Adrenal gland (tissue), 12 donors: ENCODE data around the gene CFAP210. TPM values are rescaled to one million over a fixed set of nuclear protein-coding genes. Genes with fewer than 3 reads are reported as not detected.

ENCODE experiments used
- DNase-seq, 7 donors: peaks; one replicate each; pipeline ENCODE4 v3.0.0-alpha.2; 2019 to 2020
- H3K27ac ChIP-seq, 5 donors: fragments of 200-600 bp; sonication (generic) in 4 of 5; 1 replicate in 3 of 5; 2 replicates in 2 of 5; pipeline versions ENCODE4 v1.5.1 to v1.8.0; 2016 to 2020; ENCODE audit warnings: mild to moderate bottlenecking in 1 of 5
- H3K27me3 ChIP-seq: fragments of 200-600 bp; 2 replicates; pipeline ENCODE4 v1.8.0; 2021
- H3K36me3 ChIP-seq, 2 donors: fragments of 200-600 bp; replicated peaks in 1 of 2; 1 replicate in 1 of 2; 2 replicates in 1 of 2; pipeline versions ENCODE4 v1.5.1 to v1.8.0; 2018 to 2022
- H3K4me1 ChIP-seq, 2 donors: fragments of 200-600 bp; replicated peaks in 1 of 2; 1 replicate in 1 of 2; 2 replicates in 1 of 2; pipeline versions ENCODE4 v1.5.1 to v1.8.0; 2018 to 2021
- H3K4me3 ChIP-seq, 4 donors: fragments of 200-600 bp; sonication (generic) in 3 of 4; one replicate each; pipeline ENCODE4 v1.5.1; 2016 to 2018
- H3K9me3 ChIP-seq, 3 donors: fragments of 200-600 bp; sonication (generic) in 1 of 3; replicated peaks in 1 of 3; 1 replicate in 2 of 3; 2 replicates in 1 of 3; pipeline versions ENCODE4 v1.5.1 to v1.8.0; 2016 to 2021
- CTCF ChIP-seq, 6 experiments: fragments of 450-650 bp in 4 of 6; fragments of 200-600 bp in 2 of 6; sonication (generic) in 1 of 6; IDR thresholded peaks; 1 replicate in 5 of 6; 2 replicates in 1 of 6; pipeline versions ENCODE4 v1.5.1 to v1.8.0; 2016 to 2021; ENCODE audit warnings: antibody characterized with exemption in 6 of 6, mild to moderate bottlenecking in 2 of 6, moderate library complexity in 1 of 6
- POLR2A ChIP-seq, 2 donors: fragments of 450-650 bp; IDR thresholded peaks; one replicate each; pipeline ENCODE4 v1.6.1; 2017; ENCODE audit warnings: antibody characterized with exemption in 2 of 2, mild to moderate bottlenecking in 2 of 2, moderate library complexity in 1 of 2
- WGBS, 4 donors: extraction: QIAGEN DNeasy Blood & Tissue Kit in 2 of 4; methylation state at CpG; one replicate each; pipeline versions ENCODE4 v1.1.5 to v1.1.7; 2013 to 2017; 5-methylcytosine and 5-hydroxymethylcytosine counted together
- intact Hi-C, 2 donors: fragments of 100-400 bp; cut with DNase I; formaldehyde crosslinking; loops; one replicate each; pipeline versions ENCODE4 v1.14.1 to v1.15.0; 2022 to 2023
- polyA plus RNA-seq, 3 donors: library from polyadenylated mRNA; stranded (reverse); fragments of 200-250 nt in 2 of 3; fragments of 350-450 nt in 1 of 3; fragmentation: Illumina TruSeq in 1 of 3; extraction: RNeasy Lipid Tissue Mini Kit (QIAGEN cat#74804) in 1 of 3; gene quantifications; one replicate each; pipeline ENCODE4 v1.2.3, GENCODE V29; 2013 to 2014
- total RNA-seq, 9 donors: library from RNA; depleted of rRNA in 4 of 9; stranded (reverse); fragments of >200 nt in 4 of 9; fragments of 120-200 nt in 1 of 9; fragmentation: NEBNext Ultra II Directional in 1 of 9; extraction: Animal tissue kit (Norgen Biotek cat#: 25700) in 1 of 9; gene quantifications; one replicate each; pipeline versions ENCODE4 v1.1.0 to v1.2.4, GENCODE V29; 2013 to 2023
- donor health status: healthy with polysubstance abuse.
- donor health status: Bipolar disorder and iron deficiency.
- donor health status: DM: yes; HTN: yes; CAD: no.
- donor health status: DM: no; HTN: no; CAD: no.
- donor health status: DM: no; HTN: no; CAD: no.
- donor health status: DM: yes; HTN: yes; CAD: no.

CFAP210 gene
- total and polyA plus RNA-seq, 12 donors = 0.07 to 0.39 (median 0.32) TPM; not detected in 9

DNA sequence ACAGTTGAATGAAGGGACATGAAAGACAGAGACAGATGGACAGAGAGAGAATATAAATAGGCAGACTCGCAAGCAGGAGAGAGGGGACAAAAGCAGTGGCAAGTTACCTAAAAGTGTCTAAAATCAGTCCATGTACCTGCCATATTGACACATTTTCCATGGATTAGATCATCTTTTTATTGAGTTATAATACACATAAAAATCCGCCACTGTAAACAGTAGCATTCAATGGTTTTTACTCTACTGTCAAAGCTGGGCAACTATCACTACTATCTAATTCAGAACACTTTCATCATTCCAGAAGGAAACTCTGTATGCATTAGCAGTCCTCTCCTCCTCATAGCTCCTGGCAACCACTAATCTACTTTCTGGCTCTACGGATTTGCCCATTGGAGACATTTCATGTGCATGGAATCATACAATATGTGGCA is 10.1 kb downstream of the CFAP210 start:
- intact Hi-C loops = no loop called here
- Histone ChIP-seq H3K9me3 (no peaks in the 10 kb centered on the region), H3K4me1 (no peaks in the 10 kb centered on the region), H3K27me3 (no peaks in the 10 kb centered on the region), H3K27ac (no peak overlapping the region), H3K4me3 (no peak overlapping the region), H3K36me3 (no peaks in the 10 kb centered on the region)
- DNase-seq = no peak
- WGBS, 4 donors = 55 to 78% (median 66%) methylated on average over 3 of the region's 3 CpGs
- TF ChIP-seq CTCF (IDR thresholded peaks at IDR 0.05) (no peak), POLR2A (IDR thresholded peaks at IDR 0.05) (no peak)

DNA sequence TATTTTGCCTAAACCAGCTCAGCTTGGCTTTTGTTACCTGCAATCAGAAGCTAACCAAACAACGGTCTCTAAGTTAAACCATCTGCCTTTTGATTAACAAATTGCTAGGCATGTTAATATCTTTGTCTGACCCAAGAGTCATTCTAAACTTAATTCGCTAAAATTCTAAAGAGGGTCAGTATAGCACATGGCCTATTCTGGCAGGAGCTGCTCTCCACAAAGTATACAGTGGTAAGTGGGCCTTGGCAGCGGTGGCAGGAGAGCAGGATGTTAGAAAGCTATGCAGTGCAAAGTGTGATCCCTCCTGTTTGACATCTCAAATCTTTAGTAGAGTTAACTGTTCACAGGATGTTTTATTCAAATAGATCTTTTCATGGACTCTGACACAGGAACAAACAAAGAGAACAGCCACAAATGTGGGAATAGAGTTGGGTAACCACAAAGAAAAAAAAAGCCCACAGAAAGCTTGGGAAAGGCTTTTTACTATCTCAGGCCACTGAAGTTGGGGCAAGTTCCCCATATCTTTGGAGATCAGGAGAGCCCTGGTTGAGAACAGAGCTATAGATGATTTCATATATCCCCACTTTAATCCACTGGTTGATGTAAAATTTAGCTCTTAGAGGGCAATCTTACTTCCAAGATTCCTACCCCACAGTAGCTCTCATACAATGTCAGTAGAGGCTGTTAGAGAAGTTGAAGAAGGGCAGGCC is 10.6 kb downstream of the CFAP210 start:
- Histone ChIP-seq H3K27ac (no peak overlapping the region), H3K4me1 (no peaks in the 10 kb centered on the region), H3K27me3 (no peaks in the 10 kb centered on the region), H3K4me3 (no peak overlapping the region), H3K36me3 (no peaks in the 10 kb centered on the region), H3K9me3 (no peaks in the 10 kb centered on the region)
- no peak for DNase-seq
- TF ChIP-seq POLR2A (IDR thresholded peaks at IDR 0.05) = no peak
- WGBS, 4 donors = 76 to 78% (median 77%) methylated on average over 3 of the region's 3 CpGs
- intact Hi-C loops = no loop called here

GRCh38 chr2:169683054-169683424 is 11.2 kb downstream of the CFAP210 start:
- TF ChIP-seq POLR2A (IDR thresholded peaks at IDR 0.05) (no peak), CTCF (IDR thresholded peaks at IDR 0.05) (no peak)
- Histone ChIP-seq H3K36me3 (no peaks in the 10 kb centered on the region), H3K4me3 (no peak overlapping the region), H3K27ac (no peak overlapping the region), H3K27me3 (no peaks in the 10 kb centered on the region), H3K4me1 (no peaks in the 10 kb centered on the region), H3K9me3 (no peaks in the 10 kb centered on the region)
- DNase-seq = no peak
- WGBS, 4 donors = 45 to 88% (median 51%) methylated on average over 3 of the region's 3 CpGs
- intact Hi-C loops = no loop called here

DNA sequence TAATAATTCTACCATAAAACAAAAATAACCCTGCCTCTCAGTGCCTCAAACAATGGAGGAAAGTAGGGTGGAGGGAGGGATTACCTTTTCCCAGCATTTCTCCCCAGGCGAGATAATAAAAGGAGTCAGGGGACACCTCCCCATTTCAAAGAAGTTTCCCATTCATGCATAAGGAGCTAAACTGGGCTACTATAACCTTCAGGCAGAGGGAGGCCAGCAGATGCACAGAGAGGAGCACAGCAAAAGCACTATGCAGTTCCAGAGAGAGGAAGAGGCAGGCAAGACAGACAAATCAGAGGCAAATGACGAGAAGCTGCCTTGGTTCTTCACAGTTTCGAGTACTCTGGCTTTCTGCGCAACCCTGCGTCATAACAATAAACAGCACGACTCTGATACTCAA is 17.4 kb downstream of the CFAP210 start:
- 77 to 86% (median 81%) methylated on average over 6 of the region's 6 CpGs for WGBS, 4 donors
- TF ChIP-seq CTCF (IDR thresholded peaks at IDR 0.05) = no peak
- no peak for TF ChIP-seq POLR2A (IDR thresholded peaks at IDR 0.05)
- Histone ChIP-seq H3K27me3 (no peaks in the 10 kb centered on the region), H3K4me1 (no peaks in the 10 kb centered on the region), H3K4me3 (no peak overlapping the region), H3K9me3 (no peaks in the 10 kb centered on the region), H3K27ac (no peak overlapping the region), H3K36me3 (no peaks in the 10 kb centered on the region)
- intact Hi-C loops = no loop called here
- DNase-seq = no peak

- TF ChIP-seq POLR2A (IDR thresholded peaks at IDR 0.05) = no peak
- peak in 1 of 6 experiments; percentile 5 for TF ChIP-seq CTCF (IDR thresholded peaks at IDR 0.05)
- no peak for DNase-seq
- Histone ChIP-seq H3K27me3 (no peaks in the 10 kb centered on the region), H3K36me3 (no peaks in the 10 kb centered on the region), H3K4me3 (no peak overlapping the region), H3K4me1 (no peaks in the 10 kb centered on the region), H3K27ac (no peak overlapping the region), H3K9me3 (no peaks in the 10 kb centered on the region)
- WGBS, 4 donors = 58 to 67% (median 62%) methylated on average over 3 of the region's 3 CpGs
- intact Hi-C loops = no loop called here
Observed at GRCh38 chr2:169676357-169676756, 17.8 kb downstream of the CFAP210 start.
